ENCODE data around the gene KIF2C.

DNA sequence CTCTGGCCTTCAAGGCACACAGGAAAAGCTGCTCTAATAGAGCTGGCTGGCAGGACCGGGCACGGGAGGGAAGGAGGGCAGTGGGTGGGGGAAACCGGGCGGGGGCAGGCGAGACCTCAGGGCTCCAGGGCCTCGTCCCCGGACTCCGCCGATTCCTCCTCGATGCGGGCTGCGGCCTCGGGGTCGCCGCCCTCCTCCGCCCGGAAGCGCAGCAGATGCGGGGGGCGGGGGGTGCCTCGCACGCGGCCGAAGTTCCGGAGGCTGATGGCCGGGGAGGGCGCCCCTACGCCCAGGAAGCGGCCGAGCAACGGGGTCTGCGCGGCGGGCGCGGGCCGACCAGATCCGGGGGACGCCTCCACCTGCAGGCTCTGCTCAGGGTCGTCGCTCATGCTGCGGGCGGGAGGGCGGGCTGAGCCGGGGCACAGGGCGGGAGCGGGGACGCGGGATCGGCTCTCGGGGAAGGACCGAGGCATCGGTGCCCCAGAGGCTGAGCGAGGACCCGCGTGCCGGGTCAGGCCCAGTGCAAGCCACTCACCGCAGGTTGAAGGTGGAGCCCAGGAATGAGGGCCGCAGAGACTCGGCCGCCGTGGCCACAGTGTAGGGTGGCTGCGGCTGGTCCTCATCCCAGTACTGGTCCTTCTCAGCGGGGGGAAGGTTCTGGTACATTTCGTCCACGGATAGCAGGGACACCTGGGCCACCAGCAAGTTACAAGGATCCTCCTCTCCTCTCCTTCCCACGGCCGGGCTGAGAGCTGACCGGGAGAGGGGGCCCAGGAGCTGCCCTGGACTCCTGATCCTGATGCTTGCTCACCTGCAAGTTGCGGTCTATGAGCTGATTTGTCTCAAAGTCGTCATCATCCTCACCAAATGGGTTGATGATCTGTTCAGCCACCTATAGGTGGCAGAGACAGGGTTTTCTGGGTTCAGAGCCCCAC, 44.7 kb downstream of the KIF2C start:
- TF ChIP-seq, protein P1, sequence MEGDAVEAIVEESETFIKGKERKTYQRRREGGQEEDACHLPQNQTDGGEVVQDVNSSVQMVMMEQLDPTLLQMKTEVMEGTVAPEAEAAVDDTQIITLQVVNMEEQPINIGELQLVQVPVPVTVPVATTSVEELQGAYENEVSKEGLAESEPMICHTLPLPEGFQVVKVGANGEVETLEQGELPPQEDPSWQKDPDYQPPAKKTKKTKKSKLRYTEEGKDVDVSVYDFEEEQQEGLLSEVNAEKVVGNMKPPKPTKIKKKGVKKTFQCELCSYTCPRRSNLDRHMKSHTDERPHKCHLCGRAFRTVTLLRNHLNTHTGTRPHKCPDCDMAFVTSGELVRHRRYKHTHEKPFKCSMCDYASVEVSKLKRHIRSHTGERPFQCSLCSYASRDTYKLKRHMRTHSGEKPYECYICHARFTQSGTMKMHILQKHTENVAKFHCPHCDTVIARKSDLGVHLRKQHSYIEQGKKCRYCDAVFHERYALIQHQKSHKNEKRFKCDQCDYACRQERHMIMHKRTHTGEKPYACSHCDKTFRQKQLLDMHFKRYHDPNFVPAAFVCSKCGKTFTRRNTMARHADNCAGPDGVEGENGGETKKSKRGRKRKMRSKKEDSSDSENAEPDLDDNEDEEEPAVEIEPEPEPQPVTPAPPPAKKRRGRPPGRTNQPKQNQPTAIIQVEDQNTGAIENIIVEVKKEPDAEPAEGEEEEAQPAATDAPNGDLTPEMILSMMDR (IDR thresholded peaks at IDR 0.05; ENCODE audit: low read length): peak; percentile 48
- TF ChIP-seq EZH2 (IDR thresholded peaks at IDR 0.05; ENCODE audit: borderline replicate concordance, low read length): no peak
